ENCODE results near the gene NFKBIA.

- TF ChIP-seq CTCF (IDR thresholded peaks at IDR 0.05) (no peak), REST (IDR thresholded peaks at IDR 0.05; ENCODE audit: insufficient read depth in 1 of 2, low read depth in 2 of 2, low read length in 1 of 2) (no peak), POLR2AphosphoS5 (IDR thresholded peaks at IDR 0.05; ENCODE audit: low read depth, low read length) (no peak)
Observed at GRCh38 chr14:35380794-35381193, 23.8 kb downstream of the NFKBIA start.

All from Panc1 (cell line).